Measurements from ENCODE around the gene P2RX6. TPM values are rescaled to one million over a fixed set of nuclear protein-coding genes. Genes with fewer than 3 reads are reported as not detected.
"Not testable (repeated sequence)": the region's sequence is repeated elsewhere in the genome, so short reads cannot be mapped to it uniquely, and the experiment has no call there.

The P2RX6 gene
- total and polyA plus RNA-seq, 4 donors = 0.05 to 0.59 (median 0.33) TPM

GRCh38 chr22:21047730-21048129, 32.8 kb downstream of the P2RX6 start (continued):
- TF ChIP-seq, protein P1, sequence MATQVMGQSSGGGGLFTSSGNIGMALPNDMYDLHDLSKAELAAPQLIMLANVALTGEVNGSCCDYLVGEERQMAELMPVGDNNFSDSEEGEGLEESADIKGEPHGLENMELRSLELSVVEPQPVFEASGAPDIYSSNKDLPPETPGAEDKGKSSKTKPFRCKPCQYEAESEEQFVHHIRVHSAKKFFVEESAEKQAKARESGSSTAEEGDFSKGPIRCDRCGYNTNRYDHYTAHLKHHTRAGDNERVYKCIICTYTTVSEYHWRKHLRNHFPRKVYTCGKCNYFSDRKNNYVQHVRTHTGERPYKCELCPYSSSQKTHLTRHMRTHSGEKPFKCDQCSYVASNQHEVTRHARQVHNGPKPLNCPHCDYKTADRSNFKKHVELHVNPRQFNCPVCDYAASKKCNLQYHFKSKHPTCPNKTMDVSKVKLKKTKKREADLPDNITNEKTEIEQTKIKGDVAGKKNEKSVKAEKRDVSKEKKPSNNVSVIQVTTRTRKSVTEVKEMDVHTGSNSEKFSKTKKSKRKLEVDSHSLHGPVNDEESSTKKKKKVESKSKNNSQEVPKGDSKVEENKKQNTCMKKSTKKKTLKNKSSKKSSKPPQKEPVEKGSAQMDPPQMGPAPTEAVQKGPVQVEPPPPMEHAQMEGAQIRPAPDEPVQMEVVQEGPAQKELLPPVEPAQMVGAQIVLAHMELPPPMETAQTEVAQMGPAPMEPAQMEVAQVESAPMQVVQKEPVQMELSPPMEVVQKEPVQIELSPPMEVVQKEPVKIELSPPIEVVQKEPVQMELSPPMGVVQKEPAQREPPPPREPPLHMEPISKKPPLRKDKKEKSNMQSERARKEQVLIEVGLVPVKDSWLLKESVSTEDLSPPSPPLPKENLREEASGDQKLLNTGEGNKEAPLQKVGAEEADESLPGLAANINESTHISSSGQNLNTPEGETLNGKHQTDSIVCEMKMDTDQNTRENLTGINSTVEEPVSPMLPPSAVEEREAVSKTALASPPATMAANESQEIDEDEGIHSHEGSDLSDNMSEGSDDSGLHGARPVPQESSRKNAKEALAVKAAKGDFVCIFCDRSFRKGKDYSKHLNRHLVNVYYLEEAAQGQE (IDR thresholded peaks at IDR 0.05) = no peak
- no peak for TF ChIP-seq HNF4G (IDR thresholded peaks at IDR 0.05)

- not testable (repeated sequence) for H3K4me3 ChIP-seq (ENCODE audit: low read depth in 1 of 3, low read length in 3 of 3); H3K9me3 ChIP-seq (ENCODE audit: control insufficient read depth in 4 of 4, low read length in 3 of 4); H3K27me3 ChIP-seq (ENCODE audit: control insufficient read depth in 4 of 4, insufficient read depth in 4 of 4, low read length in 3 of 4); H3K27ac ChIP-seq (ENCODE audit: low read depth in 1 of 2, low read length in 2 of 2); H3K9ac ChIP-seq (ENCODE audit: low read depth in 1 of 2, low read length in 2 of 2); DNase-seq (ENCODE audit: low spot score); H3K36me3 ChIP-seq (ENCODE audit: control insufficient read depth in 4 of 4, insufficient read depth in 3 of 4, low read depth in 1 of 4, low read length in 3 of 4)
- H3K4me1 ChIP-seq (ENCODE audit: control insufficient read depth in 4 of 4, insufficient read depth in 4 of 4, low read length in 3 of 4) = peaks cover 3 to 12% (median 5%) of the 10 kb centered on the region in 4 donors
- WGBS = 86% methylated on average over 5 of the region's 5 CpGs
These were observed 33.5 kb downstream of the P2RX6 start for GRCh38 chr22:21048448-21048847.

DNA sequence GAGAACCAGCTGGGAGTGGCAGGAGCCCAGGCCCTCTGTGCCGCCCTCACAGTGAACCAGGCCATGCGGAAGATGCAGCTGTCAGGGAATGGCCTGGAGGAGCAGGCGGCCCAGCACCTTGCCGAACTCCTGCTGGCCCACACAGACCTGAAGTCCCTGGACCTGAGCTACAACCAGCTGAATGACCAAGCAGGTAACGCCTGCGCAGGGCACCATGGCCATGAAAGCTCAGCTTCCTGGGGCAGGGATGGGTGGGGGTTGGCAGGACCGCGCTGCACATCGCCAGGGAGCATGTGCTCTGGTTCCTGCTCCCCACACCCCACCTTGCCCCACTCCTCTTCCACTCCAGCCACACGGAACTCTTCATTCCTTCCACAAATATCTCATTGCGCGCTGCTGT, 34.0 kb downstream of the P2RX6 start:
- DNase-seq (ENCODE audit: low spot score) = not testable (repeated sequence)

DNA sequence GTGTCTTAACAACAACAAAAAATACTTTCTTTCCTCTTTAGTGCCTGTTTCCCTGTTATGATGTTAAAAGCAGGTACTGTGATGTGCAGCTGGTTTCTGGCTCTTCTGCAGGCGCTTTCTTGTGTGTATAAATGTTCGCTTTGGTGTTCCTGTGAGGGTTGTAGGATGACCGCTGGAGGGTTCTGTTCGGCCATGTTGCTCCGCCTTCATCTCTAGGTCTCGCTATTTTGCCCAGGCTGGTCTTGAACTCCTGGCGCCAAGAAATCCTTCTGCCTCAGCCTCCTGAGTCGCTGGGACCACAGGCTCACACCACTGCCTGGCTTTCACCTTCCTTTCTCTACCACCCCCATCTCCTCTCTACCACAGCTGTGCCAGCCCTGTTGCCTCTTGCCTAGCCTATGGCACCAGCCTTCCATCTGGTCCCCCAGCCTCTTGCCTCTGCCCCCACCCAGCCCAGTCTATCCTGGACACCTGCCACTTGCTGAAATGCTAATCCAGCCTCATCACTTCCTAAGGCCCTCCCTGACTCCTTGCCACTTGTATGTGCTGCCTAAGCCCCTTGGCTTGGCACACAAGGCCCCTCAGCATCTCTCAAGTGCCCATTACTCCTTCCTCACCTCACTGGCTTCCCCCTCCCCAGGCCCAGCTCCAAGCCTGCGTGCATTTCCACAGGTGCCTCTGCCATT, 36.3 kb downstream of the P2RX6 start:
- no peak for DNase-seq (ENCODE audit: low spot score)
- no peak overlapping the region for H3K9ac ChIP-seq (ENCODE audit: low read depth in 1 of 2, low read length in 2 of 2)
- WGBS = 91% methylated on average over 9 of the region's 9 CpGs
- no peaks in the 10 kb centered on the region for H3K27me3 ChIP-seq (ENCODE audit: control insufficient read depth in 4 of 4, insufficient read depth in 4 of 4, low read length in 3 of 4)
- no peaks in the 10 kb centered on the region for H3K9me3 ChIP-seq (ENCODE audit: control insufficient read depth in 4 of 4, low read length in 3 of 4)
- H3K27ac ChIP-seq (ENCODE audit: low read depth in 1 of 2, low read length in 2 of 2) = no peak overlapping the region
- H3K36me3 ChIP-seq (ENCODE audit: control insufficient read depth in 4 of 4, insufficient read depth in 3 of 4, low read depth in 1 of 4, low read length in 3 of 4) = no peaks in the 10 kb centered on the region
- no peak overlapping the region for H3K4me3 ChIP-seq (ENCODE audit: low read depth in 1 of 3, low read length in 3 of 3)
- TF ChIP-seq, protein P2, sequence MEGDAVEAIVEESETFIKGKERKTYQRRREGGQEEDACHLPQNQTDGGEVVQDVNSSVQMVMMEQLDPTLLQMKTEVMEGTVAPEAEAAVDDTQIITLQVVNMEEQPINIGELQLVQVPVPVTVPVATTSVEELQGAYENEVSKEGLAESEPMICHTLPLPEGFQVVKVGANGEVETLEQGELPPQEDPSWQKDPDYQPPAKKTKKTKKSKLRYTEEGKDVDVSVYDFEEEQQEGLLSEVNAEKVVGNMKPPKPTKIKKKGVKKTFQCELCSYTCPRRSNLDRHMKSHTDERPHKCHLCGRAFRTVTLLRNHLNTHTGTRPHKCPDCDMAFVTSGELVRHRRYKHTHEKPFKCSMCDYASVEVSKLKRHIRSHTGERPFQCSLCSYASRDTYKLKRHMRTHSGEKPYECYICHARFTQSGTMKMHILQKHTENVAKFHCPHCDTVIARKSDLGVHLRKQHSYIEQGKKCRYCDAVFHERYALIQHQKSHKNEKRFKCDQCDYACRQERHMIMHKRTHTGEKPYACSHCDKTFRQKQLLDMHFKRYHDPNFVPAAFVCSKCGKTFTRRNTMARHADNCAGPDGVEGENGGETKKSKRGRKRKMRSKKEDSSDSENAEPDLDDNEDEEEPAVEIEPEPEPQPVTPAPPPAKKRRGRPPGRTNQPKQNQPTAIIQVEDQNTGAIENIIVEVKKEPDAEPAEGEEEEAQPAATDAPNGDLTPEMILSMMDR (IDR thresholded peaks at IDR 0.05; ENCODE audit: low read depth, low read length, missing input control) = no peak
- TF ChIP-seq NR2F2 (IDR thresholded peaks at IDR 0.05) (no peak), MAX (IDR thresholded peaks at IDR 0.05) (no peak), RAD21 (IDR thresholded peaks at IDR 0.05) (no peak), SP1 (IDR thresholded peaks at IDR 0.05) (no peak), FOXA2 (IDR thresholded peaks at IDR 0.05) (no peak), FOXA1 (IDR thresholded peaks at IDR 0.05) (no peak), GABPA (IDR thresholded peaks at IDR 0.05 in 1 of 2, conservative IDR thresholded peaks at IDR 0.05 in 1 of 2) (no peak), JUND (IDR thresholded peaks at IDR 0.05) (no peak), RXRA (IDR thresholded peaks at IDR 0.05) (no peak), YY1 (IDR thresholded peaks at IDR 0.05) (no peak)
- TF ChIP-seq, protein P1 (IDR thresholded peaks at IDR 0.05) = no peak
- TF ChIP-seq, protein P3, sequence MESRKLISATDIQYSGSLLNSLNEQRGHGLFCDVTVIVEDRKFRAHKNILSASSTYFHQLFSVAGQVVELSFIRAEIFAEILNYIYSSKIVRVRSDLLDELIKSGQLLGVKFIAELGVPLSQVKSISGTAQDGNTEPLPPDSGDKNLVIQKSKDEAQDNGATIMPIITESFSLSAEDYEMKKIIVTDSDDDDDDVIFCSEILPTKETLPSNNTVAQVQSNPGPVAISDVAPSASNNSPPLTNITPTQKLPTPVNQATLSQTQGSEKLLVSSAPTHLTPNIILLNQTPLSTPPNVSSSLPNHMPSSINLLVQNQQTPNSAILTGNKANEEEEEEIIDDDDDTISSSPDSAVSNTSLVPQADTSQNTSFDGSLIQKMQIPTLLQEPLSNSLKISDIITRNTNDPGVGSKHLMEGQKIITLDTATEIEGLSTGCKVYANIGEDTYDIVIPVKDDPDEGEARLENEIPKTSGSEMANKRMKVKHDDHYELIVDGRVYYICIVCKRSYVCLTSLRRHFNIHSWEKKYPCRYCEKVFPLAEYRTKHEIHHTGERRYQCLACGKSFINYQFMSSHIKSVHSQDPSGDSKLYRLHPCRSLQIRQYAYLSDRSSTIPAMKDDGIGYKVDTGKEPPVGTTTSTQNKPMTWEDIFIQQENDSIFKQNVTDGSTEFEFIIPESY (IDR thresholded peaks at IDR 0.05) = no peak
- no peaks in the 10 kb centered on the region for H3K4me1 ChIP-seq (ENCODE audit: control insufficient read depth in 4 of 4, insufficient read depth in 4 of 4, low read length in 3 of 4)

More for the DNA sequence above, 34.0 kb downstream of the P2RX6 start:
- not testable (repeated sequence) for H3K9ac ChIP-seq (ENCODE audit: low read depth in 1 of 2, low read length in 2 of 2); H3K36me3 ChIP-seq (ENCODE audit: control insufficient read depth in 4 of 4, insufficient read depth in 3 of 4, low read depth in 1 of 4, low read length in 3 of 4); H3K27ac ChIP-seq (ENCODE audit: low read depth in 1 of 2, low read length in 2 of 2); H3K9me3 ChIP-seq (ENCODE audit: control insufficient read depth in 4 of 4, low read length in 3 of 4); H3K27me3 ChIP-seq (ENCODE audit: control insufficient read depth in 4 of 4, insufficient read depth in 4 of 4, low read length in 3 of 4); H3K4me3 ChIP-seq (ENCODE audit: low read depth in 1 of 3, low read length in 3 of 3)
- 79% methylated on average over 6 of the region's 12 CpGs for WGBS
- H3K4me1 ChIP-seq (ENCODE audit: control insufficient read depth in 4 of 4, insufficient read depth in 4 of 4, low read length in 3 of 4) = peaks cover 3 to 12% (median 5%) of the 10 kb centered on the region in 4 donors
